ENCODE measurements around the gene ABTB1.
"Not testable (repeated sequence)": the region's sequence is repeated elsewhere in the genome, so short reads cannot be mapped to it uniquely, and the experiment has no call there.

Gene ABTB1

DNA sequence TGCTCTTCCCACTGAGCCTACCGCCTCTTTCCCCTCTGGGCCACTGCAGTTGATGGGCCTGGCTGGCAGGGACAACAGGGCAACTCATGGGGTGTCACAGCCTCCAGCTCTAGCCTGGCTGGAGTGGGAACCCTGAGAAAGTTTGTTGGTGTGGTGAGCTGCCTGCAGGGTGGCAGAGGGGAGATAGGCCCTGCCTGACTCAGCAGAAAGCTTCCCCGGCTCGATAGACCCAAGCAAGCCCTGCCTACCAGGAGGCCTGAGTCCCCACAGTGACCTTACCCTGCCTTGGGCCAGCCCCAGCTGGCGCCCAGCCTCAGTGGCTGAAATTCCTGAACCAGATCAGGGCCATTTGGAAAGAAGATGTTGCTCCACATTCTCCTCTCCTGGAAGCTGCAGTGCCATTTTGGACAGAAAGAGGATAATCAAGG lies 29.4 kb downstream of the ABTB1 start:
- DNase-seq (ENCODE audit: low read depth in 3 of 3) = no peak

DNA sequence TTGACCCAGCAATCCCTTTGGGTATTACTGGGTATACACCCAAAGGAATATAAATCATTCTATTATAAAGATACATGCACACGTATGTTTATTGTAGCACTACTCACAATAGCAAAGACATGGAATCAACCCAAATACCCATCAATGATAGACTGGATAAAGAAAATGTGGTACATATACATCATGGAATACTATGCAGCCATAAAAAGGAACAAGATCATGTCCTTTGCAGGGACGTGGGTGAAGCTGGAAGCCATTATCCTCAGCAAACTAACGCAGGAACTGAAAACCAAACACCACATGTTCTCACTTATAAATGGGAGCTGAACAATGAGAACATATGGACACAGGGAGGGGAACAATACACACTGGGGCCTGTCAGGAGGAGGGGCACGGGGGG lies 32.1 kb downstream of the ABTB1 start:
- DNase-seq (ENCODE audit: low read depth in 3 of 3) = not testable (repeated sequence)

DNA sequence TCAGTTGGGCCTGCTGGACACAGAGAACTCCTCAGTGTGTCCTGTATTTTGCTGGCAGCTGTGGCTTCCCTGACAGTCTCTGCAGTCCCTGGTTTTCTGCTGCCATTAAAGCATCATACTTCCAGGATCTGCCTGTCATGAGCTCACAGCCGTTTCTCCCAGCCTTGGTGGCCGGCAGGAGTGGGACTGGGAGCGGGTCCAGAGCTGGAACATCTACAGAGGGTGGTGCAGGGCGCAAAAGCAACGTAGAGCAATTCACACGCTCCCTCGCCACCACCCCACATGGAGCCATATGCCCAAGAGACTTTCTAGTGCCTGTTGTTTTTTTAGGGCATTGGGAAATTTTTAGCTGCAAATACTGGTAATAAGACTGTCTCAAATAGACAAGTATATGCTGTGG lies 33.6 kb downstream of the ABTB1 start:
- no peak for DNase-seq (ENCODE audit: low read depth in 3 of 3)

DNA sequence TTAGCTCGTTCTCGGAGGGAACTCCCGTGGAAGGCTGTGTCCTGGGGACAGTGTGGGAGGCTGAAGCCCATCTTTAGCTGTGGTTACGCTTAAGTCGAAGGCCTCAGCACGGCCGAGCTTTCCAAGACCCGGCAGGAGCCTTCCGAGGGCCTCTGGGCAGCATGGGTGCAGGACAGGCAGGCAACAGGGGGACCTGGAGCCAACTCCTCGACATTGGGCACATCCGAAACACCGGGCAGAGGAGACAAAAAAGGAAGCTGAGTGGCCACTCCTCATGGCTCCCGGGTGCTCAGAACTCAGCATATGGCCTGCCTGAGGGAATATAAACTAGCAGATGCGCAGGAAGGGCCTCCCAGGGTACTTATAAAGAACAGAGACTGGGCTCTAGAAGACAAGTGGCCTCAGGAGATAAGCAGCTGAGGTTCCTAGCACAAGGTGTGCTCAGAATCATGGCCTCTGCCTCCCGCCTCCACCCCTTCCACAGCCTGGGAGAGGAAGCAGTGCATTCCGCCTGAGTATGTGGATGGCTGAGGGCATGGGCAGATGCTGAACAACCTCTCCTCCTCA lies 34.1 kb downstream of the ABTB1 start:
- DNase-seq (ENCODE audit: low read depth in 3 of 3) = no peak

DNA sequence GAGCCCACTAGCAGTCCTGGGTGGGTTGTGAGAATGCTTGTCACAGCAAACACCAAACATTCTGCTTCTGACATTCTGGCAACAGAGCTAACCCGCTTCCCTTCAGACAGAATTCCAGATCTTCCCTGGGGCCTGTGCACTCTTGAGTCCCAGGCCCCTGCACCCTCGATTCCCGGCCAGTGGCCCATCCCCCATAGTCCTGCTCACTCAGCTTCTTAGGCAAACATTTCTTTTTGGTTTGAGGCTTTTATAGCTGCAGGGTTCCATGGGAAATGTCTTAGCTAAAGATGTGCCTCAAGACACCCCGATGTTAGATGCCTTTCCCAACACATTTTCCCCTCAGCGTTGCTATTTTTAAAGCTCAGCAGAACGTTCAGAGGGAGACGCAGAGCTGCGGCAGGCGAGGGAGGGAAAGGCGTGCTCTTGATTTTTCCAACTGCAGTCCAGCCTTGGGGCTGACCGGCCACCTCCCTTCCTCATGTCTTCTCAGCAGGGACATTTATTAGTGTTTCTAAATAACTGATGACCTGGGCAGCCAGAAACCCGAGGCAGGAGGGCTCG lies 35.2 kb downstream of the ABTB1 start:
- DNase-seq (ENCODE audit: low read depth in 3 of 3) = no peak

DNA sequence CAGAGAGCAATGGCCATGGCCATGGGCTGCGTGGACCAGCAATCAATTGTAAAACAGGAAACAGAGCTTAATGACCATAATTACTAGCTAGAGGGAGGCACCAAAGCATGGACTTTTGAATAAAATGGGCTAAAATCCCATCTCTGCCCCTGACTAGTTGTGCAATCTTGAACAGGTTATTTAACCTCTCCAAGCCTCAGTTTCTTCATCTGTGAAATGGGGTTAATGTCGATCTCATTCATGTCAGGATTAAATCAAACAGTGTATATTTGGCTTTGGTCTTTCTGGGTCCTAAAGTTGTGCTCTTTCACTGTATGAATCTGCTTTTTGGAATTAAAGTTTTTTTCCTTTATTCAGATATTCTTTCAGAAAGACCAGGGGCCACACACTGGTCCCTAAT lies 36.1 kb downstream of the ABTB1 start:
- DNase-seq (ENCODE audit: low read depth in 3 of 3) = no peak

DNA sequence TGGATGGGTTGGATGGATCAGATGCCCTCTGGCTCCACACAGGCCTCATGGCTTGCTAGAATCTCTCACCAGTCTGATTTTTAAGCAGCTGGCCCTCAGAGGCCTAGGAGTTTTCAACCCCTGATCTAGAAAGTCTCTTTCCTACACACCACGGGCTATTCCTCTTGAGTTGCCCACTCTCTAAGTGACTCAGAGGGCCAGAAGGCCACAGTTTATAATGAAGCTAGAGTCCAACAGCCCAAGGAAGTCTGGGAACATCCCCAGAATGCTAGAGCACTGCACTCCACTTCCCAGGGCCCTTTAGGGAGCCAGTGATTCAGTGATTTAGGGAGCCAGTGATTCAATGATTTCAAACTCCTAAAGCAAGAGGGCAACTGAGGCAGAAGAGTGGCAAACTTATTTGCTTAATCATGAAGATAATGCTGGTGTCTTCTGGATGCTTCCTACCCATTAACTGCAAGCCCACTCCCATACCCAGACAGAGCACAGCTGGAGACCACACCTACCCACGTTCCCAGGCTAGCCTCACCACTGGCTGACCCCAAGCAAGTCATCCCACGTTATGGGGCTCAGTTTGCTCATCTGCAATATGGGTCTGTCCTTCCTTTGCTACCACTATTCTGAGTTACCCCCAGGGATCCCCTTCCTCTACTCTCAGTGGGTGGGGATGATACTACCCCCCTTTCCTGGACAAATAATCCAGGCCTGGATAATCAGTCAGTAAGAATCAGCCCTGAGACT lies 36.7 kb downstream of the ABTB1 start:
- no peak for DNase-seq (ENCODE audit: low read depth in 3 of 3)

DNA sequence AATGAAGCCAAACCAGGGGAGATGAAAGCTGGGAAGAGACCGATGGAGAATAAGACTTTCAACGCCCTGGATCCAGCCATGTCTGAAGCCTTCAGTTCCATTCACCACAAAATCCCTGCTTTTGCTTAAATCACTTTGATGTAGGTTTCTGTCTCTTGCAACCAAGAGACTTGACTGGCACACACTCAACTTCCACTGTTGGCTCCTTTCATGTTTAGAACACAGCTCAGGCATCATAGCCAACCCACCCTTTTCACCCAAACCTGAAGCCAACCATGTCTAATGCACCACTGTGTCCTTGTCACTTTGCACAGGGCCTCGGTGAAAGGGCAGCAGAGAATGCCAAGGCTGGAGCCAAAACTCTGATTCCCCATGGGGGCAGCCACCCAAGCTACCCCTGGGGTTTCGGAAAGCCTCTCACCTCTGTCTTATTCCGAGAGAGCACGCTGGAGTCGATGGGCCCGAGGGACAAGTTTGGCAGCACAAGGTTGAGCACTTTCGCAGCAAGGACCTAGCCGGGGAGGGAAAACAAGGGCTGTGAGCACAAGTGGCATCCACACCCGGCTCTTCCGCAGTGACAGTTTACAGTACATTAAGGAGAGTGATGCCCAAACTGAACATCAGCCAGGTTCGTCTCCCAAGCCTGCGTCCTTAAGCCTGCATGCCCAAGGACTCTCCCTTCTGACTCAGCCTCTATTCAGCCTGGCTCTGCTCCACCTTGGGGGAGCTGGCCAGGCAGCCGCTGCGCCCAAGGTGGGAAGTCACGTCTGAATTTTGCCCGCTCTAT lies 37.6 kb downstream of the ABTB1 start:
- DNase-seq (ENCODE audit: low read depth in 3 of 3) = no peak

DNA sequence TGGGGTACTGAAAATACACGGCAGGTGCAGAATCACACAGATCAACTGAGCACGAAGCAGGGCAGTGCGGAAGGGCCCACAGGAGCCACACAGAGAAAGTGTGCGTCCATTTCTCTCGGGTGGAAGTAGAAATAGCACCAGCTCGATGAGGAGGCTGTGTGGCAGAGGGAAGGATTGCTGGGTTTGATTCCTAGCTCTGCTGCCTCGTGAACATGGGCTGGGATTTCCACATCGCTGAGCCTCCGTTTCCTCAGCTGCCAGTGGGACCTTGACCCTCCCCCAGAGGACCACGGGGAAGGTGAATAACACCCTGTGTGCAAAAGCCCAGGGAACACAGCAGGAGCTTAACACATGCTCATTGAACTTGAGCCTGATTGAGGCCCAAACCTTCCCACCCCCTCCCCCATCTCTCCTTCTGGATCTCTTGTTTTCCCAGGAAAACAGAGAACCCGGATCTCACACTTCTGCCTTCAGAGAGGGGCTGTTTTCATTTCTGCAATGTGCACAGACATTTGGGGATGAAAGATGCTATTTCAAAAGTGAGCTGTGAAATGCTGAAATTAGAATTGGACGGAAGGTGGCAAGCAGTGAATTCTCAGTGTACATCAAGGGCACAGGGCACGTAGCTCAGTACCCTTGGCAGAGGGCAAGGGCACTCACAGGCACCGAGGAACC lies 38.4 kb downstream of the ABTB1 start:
- DNase-seq (ENCODE audit: low read depth in 3 of 3) = no peak

DNA sequence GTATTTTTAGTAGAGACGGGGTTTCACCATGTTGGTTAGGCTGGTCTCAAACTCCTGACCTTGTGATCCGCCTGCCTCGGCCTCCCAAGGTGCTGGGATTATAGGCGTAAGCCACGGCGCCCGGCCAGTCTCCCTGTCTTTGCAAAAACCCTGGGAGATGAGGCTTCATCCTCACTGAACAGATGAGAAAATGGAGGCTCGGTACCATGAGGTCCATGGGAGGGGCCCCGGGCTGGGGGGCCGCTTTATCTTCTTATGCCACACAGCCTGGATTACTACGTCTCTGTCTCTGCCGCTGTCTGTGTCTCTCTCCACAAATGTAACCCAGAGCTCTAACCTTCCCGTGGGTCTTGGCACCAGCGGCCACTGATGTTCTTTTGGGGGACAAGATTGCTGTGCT lies 39.1 kb downstream of the ABTB1 start:
- no peak for DNase-seq (ENCODE audit: low read depth in 3 of 3)

DNA sequence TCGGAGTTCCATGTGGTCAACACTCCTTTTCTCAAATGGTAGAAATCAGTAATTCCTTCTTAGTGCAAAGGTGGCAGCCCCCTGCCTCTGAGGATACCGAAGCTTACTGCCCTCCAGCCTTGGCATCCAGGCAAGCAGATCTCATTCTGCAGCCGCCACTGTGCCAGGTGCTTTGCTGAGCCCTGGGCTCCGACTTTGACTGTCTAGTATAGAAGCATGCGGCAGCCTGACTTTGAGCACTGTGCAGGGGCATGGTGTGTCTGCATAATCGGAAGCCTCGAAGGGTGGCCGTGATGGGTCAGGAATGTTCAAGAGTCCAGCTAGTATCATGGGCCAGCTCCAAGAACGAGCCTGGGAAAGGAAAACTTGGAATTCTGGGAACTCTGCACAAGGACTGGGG lies 39.7 kb downstream of the ABTB1 start:
- DNase-seq (ENCODE audit: low read depth in 3 of 3) = no peak

DNA sequence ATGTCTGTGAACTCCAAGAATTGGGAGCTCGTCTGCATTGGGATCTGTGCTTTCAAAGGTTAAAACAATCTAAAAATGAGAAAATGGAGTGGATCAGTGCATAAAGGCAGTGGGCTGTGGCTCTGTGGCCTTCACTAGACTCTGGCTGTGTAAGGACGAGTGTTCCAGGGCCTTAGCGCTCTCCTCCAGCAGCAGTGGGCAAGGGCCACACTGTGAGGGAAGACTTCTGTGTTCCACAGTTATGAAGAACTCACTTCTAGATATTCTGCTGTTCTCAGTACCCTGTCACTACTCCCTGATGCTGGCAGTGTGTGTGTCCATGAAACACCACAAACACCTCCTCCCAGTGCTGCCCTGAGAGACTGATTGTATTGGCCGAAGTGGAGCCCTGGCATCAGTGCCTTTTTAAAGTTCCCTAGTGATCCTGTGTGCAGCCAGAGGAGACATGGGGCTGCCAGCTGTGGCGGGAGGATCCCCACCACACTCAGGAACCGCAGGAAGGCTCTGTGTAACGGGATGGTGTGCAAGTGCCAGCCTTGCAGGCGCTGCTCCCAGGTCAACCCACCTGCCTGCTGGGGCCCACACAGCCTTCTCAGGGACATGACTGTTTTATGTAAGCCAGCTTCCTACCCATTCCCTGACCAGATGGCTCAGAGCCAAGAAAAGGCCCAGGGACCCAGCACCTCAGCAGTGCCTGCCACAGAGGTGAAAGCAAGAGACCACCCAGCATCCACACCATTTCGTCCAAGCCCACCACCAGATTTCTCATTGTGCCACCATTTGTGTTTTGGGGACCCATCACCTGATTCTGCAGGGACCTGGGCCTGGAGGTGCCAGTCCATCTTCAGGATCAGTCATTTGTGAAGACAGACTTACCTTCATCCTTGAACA lies 40.4 kb downstream of the ABTB1 start:
- DNase-seq (ENCODE audit: low read depth in 3 of 3) = no peak

DNA sequence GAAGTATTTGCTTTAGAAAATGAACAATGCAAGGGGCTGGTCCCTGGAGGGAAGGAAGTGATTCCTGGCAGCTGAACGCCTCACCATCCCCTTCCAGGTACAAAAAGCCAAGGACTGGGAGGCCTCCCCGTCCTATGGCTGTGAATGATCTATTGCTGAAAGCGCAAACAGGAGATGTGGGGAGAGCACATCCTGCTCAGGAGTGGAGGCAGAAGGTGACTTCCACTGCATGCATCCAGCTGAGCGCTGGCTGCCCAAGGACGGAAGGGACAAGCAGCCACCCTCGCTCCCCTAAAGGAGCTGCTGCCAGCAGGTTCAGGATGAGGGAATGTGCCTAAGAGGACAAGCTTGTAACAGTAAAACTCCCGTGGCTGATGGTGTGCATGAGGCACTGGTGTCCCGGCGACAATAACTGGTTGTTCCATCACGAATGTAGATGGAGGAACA lies 41.4 kb downstream of the ABTB1 start:
- no peak for DNase-seq (ENCODE audit: low read depth in 3 of 3)

DNA sequence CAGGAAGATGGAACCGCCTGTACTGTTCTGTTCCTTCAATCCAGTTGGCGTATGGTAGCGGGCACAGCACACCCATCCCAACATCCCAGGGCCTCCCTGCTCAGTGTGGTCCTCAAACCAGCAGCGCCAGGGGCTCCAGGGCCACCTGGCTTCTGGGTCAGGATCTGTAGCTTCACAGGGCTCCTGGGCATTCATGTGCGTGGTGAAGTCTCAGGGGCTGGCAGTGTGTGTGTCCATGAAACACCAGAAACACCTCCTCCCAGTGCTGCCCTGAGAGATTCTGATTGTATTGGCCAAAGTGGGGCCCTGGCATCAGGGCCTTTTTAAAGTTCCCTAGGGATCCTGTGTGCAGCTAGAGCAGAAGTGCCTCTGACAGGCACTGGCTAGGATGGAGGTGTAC lies 42.1 kb downstream of the ABTB1 start:
- no peak for DNase-seq (ENCODE audit: low read depth in 3 of 3)

DNA sequence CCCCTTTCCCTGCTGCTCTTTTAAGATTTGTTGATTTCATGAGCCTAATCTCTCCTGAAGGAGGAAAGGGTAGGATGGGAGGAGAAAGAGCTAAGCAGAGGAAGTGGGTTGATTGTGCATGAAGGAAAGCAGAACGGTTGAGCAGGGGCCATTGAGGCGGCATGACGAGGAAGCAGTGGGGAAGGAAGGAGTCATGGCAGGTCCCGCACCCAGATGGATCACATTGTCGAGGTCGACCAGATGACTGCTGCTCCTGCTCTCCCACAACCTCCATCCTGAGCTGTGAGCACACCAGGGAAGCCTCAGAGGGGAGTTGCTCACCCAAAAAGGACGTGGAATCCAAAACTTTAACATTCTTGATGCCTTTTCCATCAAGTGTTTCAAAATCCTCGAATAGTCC lies 42.8 kb downstream of the ABTB1 start:
- no peak for DNase-seq (ENCODE audit: low read depth in 3 of 3)

DNA sequence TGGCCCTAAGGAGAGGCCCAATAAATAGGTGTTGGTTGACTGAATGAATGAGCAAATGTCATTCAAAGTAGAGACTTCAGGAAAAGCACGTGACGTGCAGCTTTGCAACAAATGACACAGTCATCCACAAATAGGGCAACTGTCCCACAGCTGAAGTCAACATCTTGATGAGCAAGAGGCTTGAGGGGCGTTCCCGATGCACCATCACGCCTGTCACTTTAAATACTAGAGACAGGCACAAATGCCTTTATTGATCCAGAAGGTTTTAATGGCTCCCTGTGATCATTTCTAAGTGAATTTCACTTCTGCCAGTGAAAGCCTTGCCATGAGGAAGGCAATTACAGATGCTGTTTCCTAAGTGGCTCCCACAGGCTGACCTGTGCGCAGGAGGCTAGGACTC lies 43.6 kb downstream of the ABTB1 start:
- no peak for DNase-seq (ENCODE audit: low read depth in 3 of 3)

DNA sequence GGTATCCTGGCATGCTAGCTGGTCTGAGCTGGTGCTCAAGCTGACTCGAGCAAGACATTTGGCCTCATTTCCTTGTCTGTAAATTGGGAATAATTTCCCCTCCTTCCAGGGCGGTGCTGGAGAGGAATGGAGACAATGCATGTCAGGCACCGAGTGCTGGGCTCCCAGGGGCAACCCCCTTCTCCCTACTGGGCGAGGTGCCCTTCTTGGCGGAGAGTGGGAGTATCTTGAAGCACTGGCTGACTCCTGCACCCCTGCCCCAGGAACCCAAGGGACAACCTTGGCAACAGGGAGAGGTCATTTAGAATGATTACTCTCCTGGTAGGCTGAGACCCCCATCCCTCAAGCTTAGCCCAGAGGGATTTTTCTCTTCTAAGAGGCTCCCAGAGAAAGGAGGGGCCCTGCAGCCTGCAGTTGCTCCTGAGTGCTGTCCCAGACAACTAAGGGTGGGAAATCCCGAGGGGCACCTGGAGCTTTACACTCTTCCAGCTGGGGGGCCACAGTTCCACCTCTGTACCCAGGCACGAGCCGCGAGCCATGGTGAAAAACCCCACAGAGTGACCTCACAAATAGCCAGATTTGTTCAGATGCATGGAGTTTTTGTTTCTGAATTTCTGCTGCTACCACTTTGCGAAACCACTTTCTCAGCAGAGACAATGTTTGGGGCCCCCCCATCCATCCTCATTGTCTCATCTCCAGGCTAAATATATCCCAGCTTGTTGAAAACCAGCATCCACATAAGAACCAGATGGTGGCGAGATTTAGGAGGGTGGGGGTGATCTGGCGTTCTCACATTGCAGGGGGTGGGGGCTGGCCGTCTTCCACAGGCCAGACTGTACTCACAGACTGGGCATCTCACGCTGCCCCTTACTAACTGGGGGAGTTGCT lies 44.8 kb downstream of the ABTB1 start:
- no peak for DNase-seq (ENCODE audit: low read depth in 3 of 3)

DNA sequence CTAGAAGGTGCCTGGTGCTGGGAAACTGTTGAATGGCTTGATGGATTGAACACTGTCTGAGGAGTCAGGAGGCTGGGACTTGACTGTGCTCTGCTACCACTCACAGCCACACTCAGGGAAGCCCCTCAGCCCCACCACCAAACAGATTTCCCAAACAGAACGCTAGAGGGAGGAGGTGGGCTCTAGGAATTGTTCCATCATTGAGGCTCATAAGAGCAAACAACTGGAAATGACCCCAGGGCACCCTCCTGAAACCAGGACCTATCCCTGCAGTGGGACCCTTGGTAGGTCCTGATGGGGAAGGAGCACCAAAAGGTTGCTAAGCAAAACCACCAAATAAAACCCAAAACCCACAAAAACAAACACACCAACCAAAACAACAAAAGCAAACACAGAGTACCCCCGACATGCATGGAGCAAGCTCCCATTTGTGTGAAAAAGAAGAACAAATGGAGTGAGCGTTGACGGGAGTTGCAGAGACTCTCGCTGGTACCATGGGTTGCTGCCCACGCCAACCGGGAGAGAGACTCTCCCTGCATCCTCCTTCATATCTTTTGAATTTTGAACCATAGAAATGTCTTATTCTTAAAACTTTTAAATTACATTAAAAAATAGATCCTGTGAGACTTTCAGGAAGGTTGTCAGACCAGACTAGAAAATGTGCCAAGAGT lies 45.6 kb downstream of the ABTB1 start:
- DNase-seq (ENCODE audit: low read depth in 3 of 3) = no peak

DNA sequence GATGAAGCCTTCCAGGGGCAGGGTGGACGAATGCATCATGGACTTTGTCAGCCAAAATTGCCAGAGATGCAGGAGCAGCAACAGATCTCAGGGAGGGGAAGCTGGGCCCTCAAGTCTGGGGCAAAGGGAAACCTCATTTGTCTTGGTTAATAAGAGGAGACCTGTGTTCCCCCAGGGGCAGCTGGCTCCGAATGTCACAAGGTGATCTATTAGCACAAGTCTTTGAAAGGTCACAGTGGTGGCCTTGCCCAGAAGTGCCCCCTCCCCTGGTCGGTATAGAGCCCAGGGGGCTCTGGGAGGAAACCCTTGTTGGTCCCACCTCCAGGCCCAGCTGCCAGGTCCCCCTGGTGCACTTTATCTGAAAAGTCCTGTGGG lies 46.2 kb downstream of the ABTB1 start:
- no peak for DNase-seq (ENCODE audit: low read depth in 3 of 3)

DNA sequence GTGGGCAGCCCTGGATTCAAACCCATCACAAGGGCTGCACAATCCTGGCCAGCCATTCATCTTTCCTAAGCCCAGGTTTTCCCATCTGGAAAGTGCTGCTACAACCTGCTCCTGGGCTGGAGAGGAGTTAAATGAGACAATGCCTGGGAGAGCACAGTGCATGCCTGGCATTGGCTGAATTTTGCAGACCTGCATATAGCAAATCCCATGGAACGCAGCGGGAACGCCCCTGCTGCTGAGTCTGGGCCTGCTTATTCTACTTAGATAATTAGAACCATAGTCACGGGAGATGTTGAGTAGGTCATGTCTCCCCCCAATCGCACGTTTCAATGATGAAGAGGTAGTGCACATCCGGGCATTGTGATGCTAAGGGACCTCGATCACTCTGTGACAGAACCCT lies 46.6 kb downstream of the ABTB1 start:
- no peak for DNase-seq (ENCODE audit: low read depth in 3 of 3)
